ENCODE results near the gene CENPO. TPM values are rescaled to one million over a fixed set of nuclear protein-coding genes. Genes with fewer than 3 reads are reported as not detected.

The CENPO gene
- total RNA-seq, 6 experiments from 2014 or later, result 1.6 to 6.0 (median 3.1) TPM

DNA sequence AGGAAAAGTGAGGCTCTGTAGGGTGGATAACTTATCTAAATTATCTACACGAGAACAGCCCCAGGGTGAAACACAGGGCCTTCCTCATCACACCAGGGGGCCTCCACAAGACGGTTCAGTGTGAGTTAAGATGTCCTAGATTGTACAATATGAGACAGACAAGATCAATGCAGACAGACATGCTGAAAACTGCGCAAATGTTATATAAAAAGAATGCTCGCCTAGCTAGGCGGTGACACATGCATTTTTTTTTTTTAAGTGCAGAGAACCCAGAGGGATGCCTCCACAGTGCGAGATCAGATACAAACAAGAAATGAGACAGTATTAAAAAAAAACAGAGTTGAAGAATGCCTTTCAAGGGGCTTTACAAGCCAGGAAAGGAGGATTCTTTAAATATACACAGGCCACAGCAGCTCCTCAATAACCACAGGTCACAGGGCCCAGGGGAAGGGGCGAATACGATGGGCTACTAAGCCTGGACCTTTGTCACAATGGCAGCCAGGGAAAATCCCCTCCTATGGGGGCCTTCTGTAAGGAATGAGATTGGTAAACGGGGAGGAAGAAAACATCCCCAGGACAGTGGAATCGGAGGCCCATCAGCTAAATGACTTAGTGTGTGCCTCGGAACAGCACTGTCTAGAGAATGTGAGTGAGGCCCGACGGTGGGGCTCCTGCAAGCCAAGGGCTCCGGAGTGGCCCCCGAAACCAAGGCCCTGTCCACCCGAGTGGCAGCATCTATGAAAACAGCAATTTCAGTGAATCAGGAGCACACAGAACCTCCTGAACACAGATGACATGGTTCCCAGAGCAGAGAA is 77.9 kb downstream of the CENPO start:
- H3K4me1 ChIP-seq, result no peaks in the 10 kb centered on the region
- no peak overlapping the region for H3K4me3 ChIP-seq
- intact Hi-C loops (cut with DNase I), result no loop called here
- no peaks in the 10 kb centered on the region for H3K9me3 ChIP-seq
- H3K27ac ChIP-seq, result no peak overlapping the region
- ATAC-seq, result no peak
- DNase-seq, result no peak
- TF ChIP-seq, protein P1, sequence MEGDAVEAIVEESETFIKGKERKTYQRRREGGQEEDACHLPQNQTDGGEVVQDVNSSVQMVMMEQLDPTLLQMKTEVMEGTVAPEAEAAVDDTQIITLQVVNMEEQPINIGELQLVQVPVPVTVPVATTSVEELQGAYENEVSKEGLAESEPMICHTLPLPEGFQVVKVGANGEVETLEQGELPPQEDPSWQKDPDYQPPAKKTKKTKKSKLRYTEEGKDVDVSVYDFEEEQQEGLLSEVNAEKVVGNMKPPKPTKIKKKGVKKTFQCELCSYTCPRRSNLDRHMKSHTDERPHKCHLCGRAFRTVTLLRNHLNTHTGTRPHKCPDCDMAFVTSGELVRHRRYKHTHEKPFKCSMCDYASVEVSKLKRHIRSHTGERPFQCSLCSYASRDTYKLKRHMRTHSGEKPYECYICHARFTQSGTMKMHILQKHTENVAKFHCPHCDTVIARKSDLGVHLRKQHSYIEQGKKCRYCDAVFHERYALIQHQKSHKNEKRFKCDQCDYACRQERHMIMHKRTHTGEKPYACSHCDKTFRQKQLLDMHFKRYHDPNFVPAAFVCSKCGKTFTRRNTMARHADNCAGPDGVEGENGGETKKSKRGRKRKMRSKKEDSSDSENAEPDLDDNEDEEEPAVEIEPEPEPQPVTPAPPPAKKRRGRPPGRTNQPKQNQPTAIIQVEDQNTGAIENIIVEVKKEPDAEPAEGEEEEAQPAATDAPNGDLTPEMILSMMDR (IDR thresholded peaks at IDR 0.05), result no peak
- no peak for TF ChIP-seq POLR2A (IDR thresholded peaks at IDR 0.05)
- no peaks in the 10 kb centered on the region for H3K36me3 ChIP-seq
- H3K27me3 ChIP-seq, result no peaks in the 10 kb centered on the region
- 86% methylated on average over 8 of the region's 16 CpGs for WGBS (ENCODE audit: insufficient coverage, low coverage, low lambda C conversion rate, missing lambda C conversion rate)

DNA sequence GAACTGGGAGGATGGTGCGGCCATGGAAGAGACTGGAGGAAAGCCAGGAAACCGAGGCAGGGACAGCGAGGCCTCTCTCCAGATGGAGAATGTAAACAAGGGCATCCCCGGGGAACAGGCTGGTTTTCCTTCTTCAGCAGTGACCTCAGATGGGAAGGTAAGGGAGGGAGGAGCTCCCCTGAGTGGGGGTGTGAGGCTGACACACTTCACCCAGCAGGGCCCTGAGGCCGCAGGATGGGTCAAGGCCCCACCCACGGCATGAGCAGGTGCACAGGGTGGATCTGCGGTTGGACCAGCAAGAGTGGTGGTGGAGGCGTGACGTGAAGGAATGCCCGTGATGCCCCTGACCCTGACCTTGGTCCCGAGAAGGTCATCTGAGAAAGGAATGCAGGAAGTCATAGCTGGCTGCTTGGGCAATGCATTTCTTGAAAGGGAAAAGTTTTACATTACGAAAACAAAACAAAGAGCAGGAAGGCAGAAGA is 78.7 kb downstream of the CENPO start:
- Histone ChIP-seq H3K9me3 (no peaks in the 10 kb centered on the region), H3K4me3 (no peak overlapping the region), H3K27ac (no peak overlapping the region), H3K36me3 (no peaks in the 10 kb centered on the region), H3K4me1 (no peaks in the 10 kb centered on the region), H3K27me3 (no peaks in the 10 kb centered on the region)
- ATAC-seq, result no peak
- intact Hi-C loops (cut with DNase I), result no loop called here
- DNase-seq, result no peak
- no peak for TF ChIP-seq POLR2A (IDR thresholded peaks at IDR 0.05)
- TF ChIP-seq, protein P1 (IDR thresholded peaks at IDR 0.05), result no peak
- 55% methylated on average over 9 of the region's 12 CpGs for WGBS (ENCODE audit: insufficient coverage, low coverage, low lambda C conversion rate, missing lambda C conversion rate)

Other genes with a start within 250 kb of the CENPO start
- gene PTRHD1, start within 50 bp of the CENPO start, total RNA-seq, result 10 to 100 TPM; 10.1 to 16.4 (median 15.3) TPM
- 1 to 10 TPM; 2.2 to 7.0 (median 5.6) TPM for gene ADCY3, start 126.8 kb downstream of the CENPO start, total RNA-seq
- gene DNAJC27, start 178.5 kb downstream of the CENPO start, total RNA-seq, result 1 to 10 TPM; 1.1 to 2.1 (median 1.7) TPM
- gene EFR3B, start 248.7 kb downstream of the CENPO start, total RNA-seq, result under 1 TPM in 5 of 6 experiments, not detected in 1; 0.12 to 0.33 (median 0.16) TPM